ENCODE results near the gene VEGFC.

The VEGFC gene

DNA sequence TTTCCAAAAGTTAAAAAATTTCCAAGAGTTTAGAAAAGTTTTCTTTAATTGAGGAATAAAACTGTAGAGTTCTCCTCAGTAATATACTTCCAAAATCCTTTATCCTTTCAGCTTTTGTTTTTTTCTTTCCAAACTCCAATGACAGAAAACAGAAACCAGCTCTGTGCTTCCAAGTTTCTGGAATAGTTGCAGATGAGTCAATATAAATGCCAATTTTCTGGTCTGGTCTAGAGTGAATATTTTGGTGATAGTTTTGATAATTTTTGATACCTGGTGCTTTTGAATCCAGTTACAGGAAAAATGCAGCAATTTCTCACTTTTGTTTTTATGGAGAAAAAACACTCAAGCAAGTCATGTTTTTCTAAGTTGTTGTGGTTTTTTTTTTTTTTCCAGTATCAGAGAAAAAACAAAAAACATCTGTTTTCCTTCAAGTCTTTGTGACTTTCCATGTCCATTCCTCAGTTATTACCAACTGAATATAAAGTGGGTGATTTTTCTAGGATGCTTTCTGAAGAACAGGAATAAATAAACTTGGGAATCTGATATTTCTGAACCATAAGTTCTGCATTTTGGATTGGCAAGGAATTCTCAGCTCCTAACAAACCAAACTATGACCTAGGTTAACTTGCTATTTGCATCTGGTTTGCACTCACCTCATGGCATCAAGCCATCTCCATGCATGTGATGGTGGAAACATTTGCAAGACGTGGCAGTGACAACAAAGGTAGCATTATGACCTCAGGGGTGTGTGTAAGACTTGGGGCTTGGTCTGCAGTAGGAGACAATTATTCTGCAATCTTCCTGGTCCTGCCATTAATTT lies 139.1 kb downstream of the VEGFC start:
- H3K4me3 ChIP-seq (ENCODE audit: low read length) = no peak overlapping the region
- TF ChIP-seq, protein P1, sequence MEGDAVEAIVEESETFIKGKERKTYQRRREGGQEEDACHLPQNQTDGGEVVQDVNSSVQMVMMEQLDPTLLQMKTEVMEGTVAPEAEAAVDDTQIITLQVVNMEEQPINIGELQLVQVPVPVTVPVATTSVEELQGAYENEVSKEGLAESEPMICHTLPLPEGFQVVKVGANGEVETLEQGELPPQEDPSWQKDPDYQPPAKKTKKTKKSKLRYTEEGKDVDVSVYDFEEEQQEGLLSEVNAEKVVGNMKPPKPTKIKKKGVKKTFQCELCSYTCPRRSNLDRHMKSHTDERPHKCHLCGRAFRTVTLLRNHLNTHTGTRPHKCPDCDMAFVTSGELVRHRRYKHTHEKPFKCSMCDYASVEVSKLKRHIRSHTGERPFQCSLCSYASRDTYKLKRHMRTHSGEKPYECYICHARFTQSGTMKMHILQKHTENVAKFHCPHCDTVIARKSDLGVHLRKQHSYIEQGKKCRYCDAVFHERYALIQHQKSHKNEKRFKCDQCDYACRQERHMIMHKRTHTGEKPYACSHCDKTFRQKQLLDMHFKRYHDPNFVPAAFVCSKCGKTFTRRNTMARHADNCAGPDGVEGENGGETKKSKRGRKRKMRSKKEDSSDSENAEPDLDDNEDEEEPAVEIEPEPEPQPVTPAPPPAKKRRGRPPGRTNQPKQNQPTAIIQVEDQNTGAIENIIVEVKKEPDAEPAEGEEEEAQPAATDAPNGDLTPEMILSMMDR (conservative IDR thresholded peaks at IDR 0.05; ENCODE audit: low read depth, low read length) = no peak
- no peak for DNase-seq (ENCODE audit: low read depth)

DNA sequence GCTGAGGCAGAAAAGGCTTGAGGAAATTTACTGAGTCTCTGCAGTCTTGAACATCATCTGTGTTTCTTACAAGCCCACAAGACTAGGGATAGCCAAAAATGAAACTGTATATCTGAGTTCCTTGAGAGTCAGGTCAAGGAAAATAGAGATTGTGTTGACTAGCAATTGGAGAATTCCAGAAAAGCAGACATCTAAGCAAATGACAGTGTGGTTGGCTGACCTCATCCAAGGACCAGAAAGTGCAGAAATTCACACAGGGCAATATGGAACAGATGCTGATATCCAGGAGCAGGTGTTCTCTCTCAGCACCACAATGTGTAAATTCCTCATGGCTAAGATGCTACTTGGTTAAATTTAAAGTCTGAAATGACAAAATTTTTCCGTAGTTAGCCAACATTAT lies 146.4 kb downstream of the VEGFC start:
- H3K4me3 ChIP-seq (ENCODE audit: low read length) = no peak overlapping the region
- TF ChIP-seq, protein P1 (conservative IDR thresholded peaks at IDR 0.05; ENCODE audit: low read depth, low read length) = no peak
- no peak for DNase-seq (ENCODE audit: low read depth)

DNA sequence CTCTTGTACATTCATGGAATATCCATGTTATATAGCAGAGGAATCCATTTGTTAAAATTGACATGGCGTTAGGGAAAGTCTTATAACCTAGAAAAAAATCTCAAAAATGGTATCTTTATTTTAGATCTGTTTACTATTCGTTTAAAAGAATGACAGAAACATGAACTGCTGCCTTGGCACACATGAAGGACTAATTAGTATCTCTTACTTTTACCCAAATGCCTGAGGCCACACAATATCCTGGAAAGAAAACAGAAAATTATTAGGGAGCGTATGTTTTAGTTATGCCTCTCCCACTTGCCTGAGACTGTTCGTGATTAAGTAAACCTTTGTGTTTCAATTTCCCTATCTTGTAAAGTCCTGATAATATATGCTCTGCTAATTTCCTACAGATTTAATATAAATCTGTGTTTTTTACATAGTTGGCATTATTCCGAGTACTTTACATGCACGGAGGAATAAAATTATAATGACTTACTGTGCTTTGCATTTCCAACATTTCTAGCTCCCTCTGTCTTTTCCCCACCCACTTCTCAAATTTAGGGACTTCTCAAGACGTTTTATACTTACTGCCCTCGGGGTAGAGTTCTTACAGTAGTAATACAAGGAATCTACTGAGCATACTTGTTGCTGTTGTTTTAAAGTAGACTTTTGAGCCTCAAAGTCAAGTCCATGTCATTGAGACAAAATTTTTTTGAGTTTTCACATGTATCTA lies 147.3 kb downstream of the VEGFC start:
- TF ChIP-seq, protein P1 (conservative IDR thresholded peaks at IDR 0.05; ENCODE audit: low read depth, low read length) = no peak
- DNase-seq (ENCODE audit: low read depth) = no peak
- no peak overlapping the region for H3K4me3 ChIP-seq (ENCODE audit: low read length)

DNA sequence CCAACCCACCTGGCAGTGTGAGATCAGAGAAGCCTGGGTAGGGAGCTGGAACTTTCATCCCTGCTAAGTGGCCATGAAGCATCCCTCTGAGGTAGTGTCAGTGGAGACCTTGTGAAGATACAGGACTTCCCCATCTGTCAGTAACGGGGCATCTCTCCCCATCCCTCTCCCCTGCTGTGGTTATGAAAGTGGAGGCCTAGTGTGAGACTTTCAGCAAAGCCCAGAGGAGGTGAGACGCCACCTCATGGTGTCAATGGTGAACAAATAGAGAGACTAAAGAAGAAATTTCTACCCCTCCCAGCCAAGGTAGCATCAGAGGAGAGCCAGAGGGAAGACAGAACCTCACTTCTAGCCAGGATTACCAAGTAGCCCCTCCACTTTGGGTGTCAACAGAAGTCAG lies 150.2 kb downstream of the VEGFC start:
- DNase-seq (ENCODE audit: low read depth) = no peak
- TF ChIP-seq, protein P1 (conservative IDR thresholded peaks at IDR 0.05; ENCODE audit: low read depth, low read length) = no peak
- no peak overlapping the region for H3K4me3 ChIP-seq (ENCODE audit: low read length)

DNA sequence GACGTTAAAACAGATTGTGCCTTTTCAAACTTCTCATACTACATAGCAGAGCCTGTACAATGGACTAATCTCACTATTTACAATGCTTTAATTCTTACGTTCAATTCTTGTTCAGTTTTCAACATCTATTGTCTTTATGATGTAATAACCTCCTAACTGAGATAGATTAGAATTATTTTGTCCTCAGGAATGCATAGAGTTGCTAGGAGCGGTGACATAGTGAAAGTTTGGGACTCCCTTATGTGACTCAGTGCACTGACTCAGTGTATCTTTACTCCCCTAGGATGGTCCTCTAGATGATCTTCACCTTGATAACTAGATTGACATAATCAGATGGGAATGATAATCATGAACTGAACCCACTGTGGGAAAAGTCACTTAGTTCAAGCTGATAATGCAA lies 151.5 kb downstream of the VEGFC start:
- H3K4me3 ChIP-seq (ENCODE audit: low read length) = no peak overlapping the region
- TF ChIP-seq, protein P1 (conservative IDR thresholded peaks at IDR 0.05; ENCODE audit: low read depth, low read length) = no peak
- no peak for DNase-seq (ENCODE audit: low read depth)

DNA sequence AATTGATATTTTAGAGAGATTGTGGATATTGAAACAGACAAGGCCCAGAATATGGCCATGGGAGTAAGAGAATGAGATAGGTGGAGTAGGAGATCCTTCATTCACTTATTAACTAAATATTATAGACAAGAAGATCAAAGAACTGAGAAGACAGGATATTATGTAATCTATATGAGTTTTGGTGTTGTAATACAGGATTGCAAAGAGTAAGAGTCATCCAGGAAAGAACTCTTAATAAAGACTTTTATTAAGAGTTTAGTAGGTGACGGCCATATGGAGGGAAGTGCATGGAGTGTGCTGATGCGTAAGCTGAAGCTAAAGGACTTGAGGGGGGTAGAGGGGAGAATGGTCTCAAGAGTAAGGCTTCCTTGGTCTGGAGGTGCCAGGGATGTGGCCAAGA lies 153.7 kb downstream of the VEGFC start:
- TF ChIP-seq, protein P1 (conservative IDR thresholded peaks at IDR 0.05; ENCODE audit: low read depth, low read length) = no peak
- no peak overlapping the region for H3K4me3 ChIP-seq (ENCODE audit: low read length)
- no peak for DNase-seq (ENCODE audit: low read depth)

DNA sequence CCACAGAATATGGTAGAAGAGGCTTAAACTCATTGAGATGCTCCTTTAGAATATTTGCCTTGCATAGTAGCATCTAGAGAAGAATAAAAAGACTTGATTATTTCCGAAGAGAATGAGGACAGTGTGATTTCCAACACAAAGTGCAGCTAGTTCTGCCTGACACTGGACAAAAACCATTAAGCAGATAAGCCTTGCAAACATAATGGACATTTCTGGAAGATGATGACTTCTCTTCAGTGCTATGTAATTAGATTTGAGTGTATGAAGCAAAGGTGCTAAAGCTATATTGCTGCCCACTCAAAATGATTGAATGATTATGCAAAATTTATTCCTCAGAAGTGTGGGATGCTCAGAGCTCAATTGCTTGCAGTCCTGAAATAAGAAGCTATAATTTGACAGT lies 156.4 kb downstream of the VEGFC start:
- no peak for DNase-seq (ENCODE audit: low read depth)
- TF ChIP-seq, protein P1 (conservative IDR thresholded peaks at IDR 0.05; ENCODE audit: low read depth, low read length) = no peak
- no peak overlapping the region for H3K4me3 ChIP-seq (ENCODE audit: low read length)

Measured in retinal pigment epithelial cell (primary cell).